Stimulated activated memory B cell treated with anti-CD40 and anti-IgM and Interleukin-4, amounts not matched to agents 10 μg/mL and 1 μg/mL and 100 μg/mL, for 72 hours (primary cell): ENCODE data around the gene LDLRAD4.

Source experiments
- ATAC-seq: fragments of 150-1000 bp; cut with Tn5 transposase; 2 replicates; pipeline ENCODE4 v1.10.0; 2021
- H3K27ac Mint-ChIP-seq: one replicate; pipeline ENCODE4 v1.8.0; 2022; ENCODE audit warnings: mild to moderate bottlenecking, mixed read lengths
- H3K27me3 Mint-ChIP-seq: one replicate; pipeline ENCODE4 v1.8.0; 2022; ENCODE audit warnings: mixed read lengths
- H3K36me3 Mint-ChIP-seq: one replicate; pipeline ENCODE4 v1.8.0; 2022; ENCODE audit warnings: mixed read lengths
- H3K4me1 Mint-ChIP-seq: one replicate; pipeline ENCODE4 v1.8.0; 2022; ENCODE audit warnings: mixed read lengths
- H3K4me3 Mint-ChIP-seq: one replicate; pipeline ENCODE4 v1.8.0; 2022; ENCODE audit warnings: mild to moderate bottlenecking, moderate library complexity, mixed read lengths
- H3K9me3 Mint-ChIP-seq: one replicate; pipeline ENCODE4 v1.8.0; 2022; ENCODE audit warnings: mixed read lengths

LDLRAD4 gene

GRCh38 chr18:13218368-13218991 lies at the start of gene LDLRAD4:
TSS of gene LDLRAD4 (plus strand) at chr18:13218760.
- H3K9me3 Mint-ChIP-seq, result no peaks in the 10 kb centered on the region
- peak within 1 kb of the TSS; percentile 28 for H3K4me3 Mint-ChIP-seq
- H3K36me3 Mint-ChIP-seq, result no peaks in the 10 kb centered on the region
- no peak within 1 kb of the TSS for H3K27ac Mint-ChIP-seq
- ATAC-seq, result no peak
- H3K4me1 Mint-ChIP-seq, result peaks cover 8% of the 10 kb centered on the region
- peaks cover 84% of the 10 kb centered on the region for H3K27me3 Mint-ChIP-seq

GRCh38 chr18:13173578-13174145 lies 44.9 kb upstream of the LDLRAD4 start:
- ATAC-seq, result peak; percentile 41
- peaks cover 7% of the 10 kb centered on the region for H3K4me1 Mint-ChIP-seq
- H3K36me3 Mint-ChIP-seq, result no peaks in the 10 kb centered on the region
- no peaks in the 10 kb centered on the region for H3K9me3 Mint-ChIP-seq
- H3K27ac Mint-ChIP-seq, result no peak overlapping the region
- peaks cover 9% of the 10 kb centered on the region for H3K27me3 Mint-ChIP-seq
- no peak overlapping the region for H3K4me3 Mint-ChIP-seq

- no peak overlapping the region for H3K4me3 Mint-ChIP-seq
- H3K27me3 Mint-ChIP-seq, result peaks cover 9% of the 10 kb centered on the region
- no peaks in the 10 kb centered on the region for H3K9me3 Mint-ChIP-seq
- no peak overlapping the region for H3K27ac Mint-ChIP-seq
- H3K36me3 Mint-ChIP-seq, result no peaks in the 10 kb centered on the region
- H3K4me1 Mint-ChIP-seq, result peaks cover 7% of the 10 kb centered on the region
- no peak for ATAC-seq
Measured at GRCh38 chr18:13175266-13175665, 43.3 kb upstream of the LDLRAD4 start.

GRCh38 chr18:13175754-13176210 lies 42.8 kb upstream of the LDLRAD4 start:
- Mint-ChIP-seq H3K4me1 (peaks cover 7% of the 10 kb centered on the region), H3K27me3 (peaks cover 5% of the 10 kb centered on the region), H3K4me3 (no peak overlapping the region), H3K9me3 (no peaks in the 10 kb centered on the region), H3K36me3 (no peaks in the 10 kb centered on the region), H3K27ac (no peak overlapping the region)
- no peak for ATAC-seq

- H3K27ac Mint-ChIP-seq, result no peak overlapping the region
- H3K4me3 Mint-ChIP-seq, result no peak overlapping the region
- no peak for ATAC-seq
Measured at GRCh38 chr18:13176847-13177246, 41.7 kb upstream of the LDLRAD4 start.

GRCh38 chr18:13178197-13178596 lies 40.4 kb upstream of the LDLRAD4 start:
- H3K4me3 Mint-ChIP-seq, result no peak overlapping the region
- no peak overlapping the region for H3K27ac Mint-ChIP-seq
- ATAC-seq, result no peak
- no peaks in the 10 kb centered on the region for H3K9me3 Mint-ChIP-seq
- no peaks in the 10 kb centered on the region for H3K36me3 Mint-ChIP-seq
- H3K4me1 Mint-ChIP-seq, result peaks cover 7% of the 10 kb centered on the region
- peaks cover 22% of the 10 kb centered on the region for H3K27me3 Mint-ChIP-seq

More at GRCh38 chr18:13176847-13177246, 41.7 kb upstream of the LDLRAD4 start:
- Mint-ChIP-seq H3K9me3 (no peaks in the 10 kb centered on the region), H3K4me1 (peaks cover 7% of the 10 kb centered on the region), H3K27me3 (peaks cover 10% of the 10 kb centered on the region), H3K36me3 (no peaks in the 10 kb centered on the region)

GRCh38 chr18:13178976-13179375 lies 39.6 kb upstream of the LDLRAD4 start:
- Mint-ChIP-seq H3K27ac (no peak overlapping the region), H3K4me3 (no peak overlapping the region), H3K36me3 (no peaks in the 10 kb centered on the region), H3K27me3 (peaks cover 26% of the 10 kb centered on the region), H3K4me1 (peaks cover 7% of the 10 kb centered on the region), H3K9me3 (no peaks in the 10 kb centered on the region)
- no peak for ATAC-seq

- H3K4me1 Mint-ChIP-seq, result peaks cover 7% of the 10 kb centered on the region
- H3K27ac Mint-ChIP-seq, result no peak overlapping the region
- no peaks in the 10 kb centered on the region for H3K9me3 Mint-ChIP-seq
- peaks cover 32% of the 10 kb centered on the region for H3K27me3 Mint-ChIP-seq
- ATAC-seq, result no peak
- H3K36me3 Mint-ChIP-seq, result no peaks in the 10 kb centered on the region
- no peak overlapping the region for H3K4me3 Mint-ChIP-seq
Measured at GRCh38 chr18:13179566-13180113, 38.9 kb upstream of the LDLRAD4 start.

- Mint-ChIP-seq H3K27me3 (peaks cover 32% of the 10 kb centered on the region), H3K27ac (no peak overlapping the region), H3K4me1 (peaks cover 7% of the 10 kb centered on the region), H3K9me3 (no peaks in the 10 kb centered on the region), H3K4me3 (no peak overlapping the region), H3K36me3 (no peaks in the 10 kb centered on the region)
- no peak for ATAC-seq
Measured at GRCh38 chr18:13180614-13181375, 37.8 kb upstream of the LDLRAD4 start.

- ATAC-seq, result no peak
- Mint-ChIP-seq H3K4me1 (peaks cover 5% of the 10 kb centered on the region), H3K27ac (no peak overlapping the region), H3K4me3 (no peak overlapping the region), H3K36me3 (no peaks in the 10 kb centered on the region), H3K27me3 (peaks cover 32% of the 10 kb centered on the region), H3K9me3 (no peaks in the 10 kb centered on the region)
Measured at GRCh38 chr18:13181765-13182164, 36.8 kb upstream of the LDLRAD4 start.

GRCh38 chr18:13183359-13183758 lies 35.2 kb upstream of the LDLRAD4 start:
- no peak overlapping the region for H3K4me3 Mint-ChIP-seq
- no peaks in the 10 kb centered on the region for H3K36me3 Mint-ChIP-seq
- no peak for ATAC-seq
- H3K27me3 Mint-ChIP-seq, result peaks cover 32% of the 10 kb centered on the region
- H3K4me1 Mint-ChIP-seq, result no peaks in the 10 kb centered on the region
- H3K9me3 Mint-ChIP-seq, result no peaks in the 10 kb centered on the region
- H3K27ac Mint-ChIP-seq, result no peak overlapping the region

GRCh38 chr18:13183790-13184189 lies 34.8 kb upstream of the LDLRAD4 start:
- H3K4me3 Mint-ChIP-seq, result no peak overlapping the region
- peaks cover 32% of the 10 kb centered on the region for H3K27me3 Mint-ChIP-seq
- no peak overlapping the region for H3K27ac Mint-ChIP-seq
- no peaks in the 10 kb centered on the region for H3K36me3 Mint-ChIP-seq
- no peak for ATAC-seq
- H3K4me1 Mint-ChIP-seq, result no peaks in the 10 kb centered on the region
- H3K9me3 Mint-ChIP-seq, result no peaks in the 10 kb centered on the region

- H3K27me3 Mint-ChIP-seq, result peaks cover 32% of the 10 kb centered on the region
- no peak overlapping the region for H3K27ac Mint-ChIP-seq
- ATAC-seq, result no peak
Measured at GRCh38 chr18:13184396-13184795, 34.2 kb upstream of the LDLRAD4 start.

GRCh38 chr18:13185675-13186198 lies 32.8 kb upstream of the LDLRAD4 start:
- Mint-ChIP-seq H3K9me3 (no peaks in the 10 kb centered on the region), H3K27me3 (peaks cover 32% of the 10 kb centered on the region), H3K4me3 (no peak overlapping the region), H3K4me1 (no peaks in the 10 kb centered on the region), H3K36me3 (no peaks in the 10 kb centered on the region), H3K27ac (no peak overlapping the region)
- ATAC-seq, result no peak

More at GRCh38 chr18:13184396-13184795, 34.2 kb upstream of the LDLRAD4 start:
- Mint-ChIP-seq H3K4me1 (no peaks in the 10 kb centered on the region), H3K4me3 (no peak overlapping the region), H3K9me3 (no peaks in the 10 kb centered on the region), H3K36me3 (no peaks in the 10 kb centered on the region)

- H3K4me1 Mint-ChIP-seq, result no peaks in the 10 kb centered on the region
- H3K27me3 Mint-ChIP-seq, result peaks cover 24% of the 10 kb centered on the region
- H3K9me3 Mint-ChIP-seq, result no peaks in the 10 kb centered on the region
- H3K27ac Mint-ChIP-seq, result no peak overlapping the region
- no peaks in the 10 kb centered on the region for H3K36me3 Mint-ChIP-seq
- H3K4me3 Mint-ChIP-seq, result no peak overlapping the region
- no peak for ATAC-seq
Measured at GRCh38 chr18:13186687-13187086, 31.9 kb upstream of the LDLRAD4 start.
